ENCODE measurements around the gene SMKR1.
"Not testable (repeated sequence)": the region's sequence is repeated elsewhere in the genome, so short reads cannot be mapped to it uniquely, and the experiment has no call there.

The SMKR1 gene

GRCh38 chr7:129530795-129531391, 28.6 kb downstream of the SMKR1 start:
- DNase-seq = peak; percentile 78

DNA sequence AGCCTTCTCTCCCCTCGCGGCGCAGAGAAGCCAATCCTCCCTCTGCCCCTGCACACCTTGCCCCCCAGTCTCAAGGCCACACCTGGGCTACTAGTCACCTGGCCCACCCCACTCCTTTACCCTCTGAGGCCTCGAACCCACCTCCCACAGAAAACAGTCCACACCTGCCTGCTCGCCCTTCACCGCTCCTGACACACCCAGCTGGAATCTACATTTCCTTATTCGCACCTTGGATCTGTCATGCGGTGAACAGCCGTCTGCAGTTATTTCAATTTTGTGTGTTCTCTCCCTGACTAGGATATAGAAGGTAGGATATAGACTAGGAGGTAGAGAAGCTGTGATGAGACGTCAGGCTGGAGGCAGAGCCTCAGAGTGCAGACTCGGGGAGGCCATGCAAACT, 29.4 kb downstream of the SMKR1 start:
- DNase-seq = no peak

- DNase-seq = no peak
Measured at GRCh38 chr7:129532375-129532774, 30.0 kb downstream of the SMKR1 start.

- not testable (repeated sequence) for DNase-seq
Measured at GRCh38 chr7:129534558-129535274, 32.4 kb downstream of the SMKR1 start.

DNA sequence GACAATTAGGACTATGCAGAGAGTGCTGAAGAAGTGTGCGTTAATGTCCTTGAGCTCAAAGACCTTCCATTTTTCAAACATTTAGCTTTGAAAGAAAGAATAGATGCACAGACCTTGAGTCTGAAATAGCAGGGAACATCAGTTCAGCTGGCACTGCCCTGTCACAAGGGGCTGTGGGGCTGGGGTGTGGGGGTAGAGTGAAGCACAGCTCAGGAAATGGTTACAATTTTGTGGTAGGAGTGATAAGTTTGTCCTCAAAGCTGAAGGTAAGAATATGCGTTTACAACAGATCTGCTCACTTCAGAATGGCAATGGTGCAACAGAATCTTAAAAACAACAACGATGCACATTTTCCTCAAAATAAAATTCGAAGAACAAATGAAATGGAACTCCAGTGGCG, 33.6 kb downstream of the SMKR1 start:
- DNase-seq = no peak

DNA sequence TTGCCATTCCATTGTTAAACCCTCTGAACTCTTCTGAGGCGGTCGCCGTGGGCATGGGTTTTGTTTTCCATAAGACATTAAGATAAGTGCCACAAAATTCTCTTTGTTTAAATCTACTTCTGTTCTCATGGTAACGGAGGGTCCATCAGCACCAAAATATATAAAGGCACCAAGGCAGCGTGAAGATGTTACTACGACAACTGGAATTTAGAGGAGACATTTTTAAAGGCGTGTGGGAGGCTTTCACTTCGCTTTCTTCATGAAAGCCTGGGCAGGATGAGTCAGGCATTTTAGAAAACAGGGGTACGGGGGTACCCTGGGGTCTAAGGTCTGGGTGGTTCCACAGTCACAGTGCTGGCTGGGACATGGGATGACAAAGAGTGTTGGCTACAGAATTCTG, 34.0 kb downstream of the SMKR1 start:
- no peak for DNase-seq

GRCh38 chr7:129538790-129539189, 36.5 kb downstream of the SMKR1 start:
- no peak for DNase-seq

DNA sequence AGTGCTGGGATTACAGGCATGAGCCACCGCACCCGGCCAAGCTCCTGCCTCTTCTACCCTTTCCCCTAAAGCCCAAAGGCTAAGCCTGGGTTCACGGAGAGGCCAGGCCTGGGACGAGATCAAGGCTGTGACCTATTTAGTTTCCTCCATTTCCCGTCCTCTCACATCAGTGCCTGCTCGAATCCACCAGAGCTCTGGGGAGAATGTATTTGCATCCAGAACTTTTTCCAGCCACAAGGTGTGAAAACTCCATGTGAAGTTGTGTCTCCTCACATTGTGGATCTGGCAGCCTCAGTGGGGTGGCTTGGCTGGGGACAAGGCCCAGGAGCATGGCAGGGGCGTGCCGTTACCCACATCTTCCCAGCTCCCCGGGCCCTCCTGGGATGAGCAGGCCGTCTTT, 38.0 kb downstream of the SMKR1 start:
- DNase-seq = no peak

- no peak for DNase-seq
Measured at GRCh38 chr7:129544700-129545099, 42.4 kb downstream of the SMKR1 start.

DNA sequence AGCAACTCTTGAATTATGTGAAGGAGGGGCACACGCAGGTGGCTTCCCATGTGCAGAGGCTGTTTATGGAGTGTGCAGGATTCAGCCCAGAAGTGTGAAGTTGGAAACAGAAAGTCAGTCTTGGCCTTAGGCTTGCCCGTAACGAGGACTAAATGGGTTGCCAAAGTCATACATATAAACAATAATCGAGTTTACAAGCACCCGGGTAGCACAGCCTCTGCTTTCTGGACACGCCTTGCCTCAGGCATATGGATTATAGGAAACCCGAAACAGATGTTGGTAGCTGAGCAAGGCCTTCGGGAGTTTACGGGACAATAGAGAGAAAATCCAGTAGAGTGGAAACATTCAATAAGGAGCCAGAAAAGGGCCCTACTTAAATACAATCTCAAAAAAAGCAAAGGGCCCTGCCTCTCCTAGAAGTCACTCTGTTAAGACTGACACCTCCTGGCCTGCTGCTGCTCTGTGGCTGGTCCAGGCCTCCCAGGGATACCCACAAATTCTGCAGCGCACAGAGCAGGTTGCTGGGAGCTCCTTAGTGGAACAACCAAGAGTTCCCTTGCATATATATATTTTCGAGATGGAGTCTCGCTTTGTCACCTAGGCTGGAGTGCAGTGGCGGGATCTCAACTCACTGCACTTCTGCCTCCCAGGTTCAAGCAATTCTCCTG, 48.5 kb downstream of the SMKR1 start:
- no peak for DNase-seq

- peak; percentile 53 for DNase-seq
Measured at GRCh38 chr7:129553899-129554461, 51.6 kb downstream of the SMKR1 start.

- no peak for DNase-seq
Measured at GRCh38 chr7:129556607-129557133, 54.3 kb downstream of the SMKR1 start.

- no peak for DNase-seq
Measured at GRCh38 chr7:129557686-129558481, 55.6 kb downstream of the SMKR1 start.

- no peak for DNase-seq
Measured at GRCh38 chr7:129559564-129559963, 57.2 kb downstream of the SMKR1 start.

DNA sequence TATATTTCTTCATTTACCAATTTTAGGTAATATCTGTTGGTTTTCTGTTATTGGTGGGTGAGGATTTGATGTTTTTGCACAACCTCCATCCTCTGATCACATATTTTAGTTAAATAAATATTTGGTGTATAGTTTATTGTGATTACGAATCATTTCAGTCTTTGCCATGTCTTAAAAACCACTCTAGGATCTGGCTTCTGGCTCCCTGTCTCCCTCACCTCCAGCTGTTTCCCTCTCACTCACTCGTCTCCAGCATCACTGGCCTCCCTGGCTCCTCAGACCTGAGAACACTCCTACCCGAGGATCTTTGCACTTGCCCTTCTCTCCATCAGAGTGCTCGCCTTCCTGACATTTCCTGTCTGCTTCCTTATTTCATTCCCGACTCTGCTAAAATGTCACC, 58.5 kb downstream of the SMKR1 start:
- no peak for DNase-seq

DNA sequence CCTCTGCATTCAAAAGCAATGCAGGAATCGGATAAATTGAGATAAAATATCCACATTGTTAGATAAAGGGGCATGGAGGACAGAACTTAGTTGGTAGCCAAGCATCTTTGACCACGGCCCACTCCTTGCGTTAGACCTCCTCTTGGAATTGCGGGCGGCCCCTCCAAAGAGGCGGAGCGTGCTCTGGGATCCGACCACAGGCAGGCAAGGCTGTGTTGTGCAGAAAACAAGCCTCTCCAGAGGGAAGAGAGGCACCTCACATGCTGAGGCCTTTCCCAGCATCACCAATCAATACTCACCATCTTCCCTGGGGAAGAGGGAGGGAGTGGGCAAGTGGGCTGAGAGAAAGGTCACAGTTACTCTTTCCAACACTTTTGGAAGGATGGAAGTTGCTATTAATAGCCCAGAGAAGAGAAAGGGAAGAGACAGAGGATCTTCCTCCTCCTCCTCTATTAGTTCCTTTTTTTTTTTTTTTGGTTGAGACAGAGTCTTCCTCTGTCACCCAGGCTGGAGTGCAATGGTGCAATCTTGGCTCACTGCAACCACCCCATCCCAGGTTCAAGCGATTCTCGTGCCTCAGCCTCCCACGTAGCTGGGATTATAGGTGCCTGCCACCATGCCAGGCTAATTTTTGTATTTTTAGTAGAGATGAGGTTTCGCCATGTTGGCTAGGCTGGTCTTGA, 59.5 kb downstream of the SMKR1 start:
- DNase-seq = no peak
